PC-9 (cell line): Measurements from ENCODE around the gene TMEM120A.

Source experiments
- CTCF ChIP-seq: fragments of 200-600 bp; sonication (generic); conservative IDR thresholded peaks from 2 replicates; pipeline ENCODE4 v1.6.1; 2017; ENCODE audit warnings: mixed run types, antibody characterized with exemption, mild to moderate bottlenecking, moderate library complexity
- EZH2 ChIP-seq: fragments of 200-600 bp; sonication (generic); IDR thresholded peaks from 2 replicates; pipeline ENCODE4 v1.8.0; 2017; ENCODE audit warnings: antibody characterized with exemption, low read depth

- TF ChIP-seq CTCF (no peak), EZH2 (no peak)
These were observed 48.1 kb downstream of the TMEM120A start for GRCh38 chr7:75946207-75946855.
